DOHH2 (cell line): Measurements from ENCODE around the gene GPC5.

Experiments used
- H3F3A ChIP-seq: fragments of 200-600 bp; sonication (generic), shearing (Covaris generic); 2 replicates; pipeline ENCODE4 v1.6.0; 2016; ENCODE audit warnings: antibody characterized with exemption, mild to moderate bottlenecking; ENCODE audit not compliant: control insufficient read depth, insufficient read depth
- H3K27ac ChIP-seq: fragments of 200-600 bp; sonication (generic); 2 replicates; pipeline ENCODE4 v1.5.1; 2014; ENCODE audit warnings: low read depth, mild to moderate bottlenecking, low read length, moderate library complexity
- H3K27me3 ChIP-seq: fragments of 200-600 bp; sonication (generic); 2 replicates; pipeline ENCODE4 v1.6.1; 2014; ENCODE audit warnings: mild to moderate bottlenecking, low read length, mixed read lengths; ENCODE audit not compliant: control insufficient read depth
- H3K36me3 ChIP-seq: fragments of 200-600 bp; sonication (generic); 2 replicates; pipeline ENCODE4 v1.6.1; 2014; ENCODE audit warnings: mild to moderate bottlenecking, low read length, moderate library complexity, mixed read lengths; ENCODE audit not compliant: control insufficient read depth
- H3K4me1 ChIP-seq: fragments of 200-600 bp; sonication (generic); 2 replicates; pipeline ENCODE4 v1.6.1; 2014; ENCODE audit warnings: mild to moderate bottlenecking, low read length, mixed read lengths; ENCODE audit not compliant: control insufficient read depth
- H3K4me2 ChIP-seq: fragments of 200-600 bp; sonication (generic); 2 replicates; pipeline ENCODE4 v1.6.0; 2014; ENCODE audit warnings: mild to moderate bottlenecking, low read length, moderate library complexity
- H3K4me3 ChIP-seq: fragments of 200-600 bp; sonication (generic); 2 replicates; pipeline ENCODE4 v1.5.1; 2014; ENCODE audit warnings: mild to moderate bottlenecking, low read length, mixed read lengths
- H3K79me2 ChIP-seq: fragments of 200-600 bp; sonication (generic); 2 replicates; pipeline ENCODE4 v1.6.1; 2014; ENCODE audit warnings: mild to moderate bottlenecking, low read length, mixed read lengths; ENCODE audit not compliant: control insufficient read depth
- H3K9me2 ChIP-seq: fragments of 200-600 bp; sonication (generic); replicated peaks from 2 replicates; pipeline ENCODE4 v1.6.1; 2014; ENCODE audit warnings: mild to moderate bottlenecking, low read length, mixed read lengths; ENCODE audit not compliant: control insufficient read depth
- H3K9me3 ChIP-seq: fragments of 200-600 bp; sonication (generic); 2 replicates; pipeline ENCODE4 v1.6.1; 2014; ENCODE audit warnings: antibody characterized with exemption, low read length, mixed read lengths; ENCODE audit not compliant: control insufficient read depth, insufficient read depth
- H4K20me1 ChIP-seq: fragments of 200-600 bp; sonication (generic); 2 replicates; pipeline ENCODE4 v1.6.0; 2014; ENCODE audit warnings: low read depth, mild to moderate bottlenecking, antibody characterized with exemption, low read length, moderate library complexity; ENCODE audit not compliant: control insufficient read depth, insufficient read depth
- CTCF ChIP-seq: fragments of 200-600 bp; sonication (generic); IDR thresholded peaks from one replicate; pipeline ENCODE4 v1.5.1; 2014; ENCODE audit warnings: antibody characterized with exemption, mild to moderate bottlenecking, low read depth, low read length; ENCODE audit not compliant: poor library complexity, severe bottlenecking
- EZH2phosphoT487 ChIP-seq: fragments of 200-600 bp; sonication (generic); IDR thresholded peaks from 2 replicates; pipeline ENCODE4 v1.6.1; 2017; ENCODE audit warnings: borderline replicate concordance, mild to moderate bottlenecking, antibody characterized with exemption, low read length, moderate library complexity, mixed read lengths

The GPC5 gene

GRCh38 chr13:91986761-91987483 lies 588.5 kb downstream of the GPC5 start:
- Histone ChIP-seq H3K4me2 (no peak overlapping the region), H3K27ac (no peak overlapping the region), H3K4me1 (no peaks in the 10 kb centered on the region), H3K27me3 (no peaks in the 10 kb centered on the region), H3K79me2 (no peaks in the 10 kb centered on the region), H3K9me2 (no peaks in the 10 kb centered on the region), H3K9me3 (no peaks in the 10 kb centered on the region), H3K36me3 (no peaks in the 10 kb centered on the region), H4K20me1 (no peaks in the 10 kb centered on the region), H3K4me3 (no peak overlapping the region), H3F3A (no peaks in the 10 kb centered on the region)
- TF ChIP-seq EZH2phosphoT487 (no peak), CTCF (no peak)

GRCh38 chr13:91988331-91988730 lies 589.9 kb downstream of the GPC5 start:
- H3K4me3 ChIP-seq: no peak overlapping the region
- H3K27ac ChIP-seq: no peak overlapping the region
- H3K27me3 ChIP-seq: no peaks in the 10 kb centered on the region
- no peaks in the 10 kb centered on the region for H3K9me3 ChIP-seq
- H3K4me1 ChIP-seq: no peaks in the 10 kb centered on the region
- H3F3A ChIP-seq: no peaks in the 10 kb centered on the region
- no peaks in the 10 kb centered on the region for H4K20me1 ChIP-seq
- no peak overlapping the region for H3K4me2 ChIP-seq
- no peaks in the 10 kb centered on the region for H3K79me2 ChIP-seq
- H3K9me2 ChIP-seq: no peaks in the 10 kb centered on the region
- TF ChIP-seq CTCF (no peak), EZH2phosphoT487 (no peak)
- no peaks in the 10 kb centered on the region for H3K36me3 ChIP-seq

GRCh38 chr13:92012787-92013186 lies 614.4 kb downstream of the GPC5 start:
- TF ChIP-seq CTCF: no peak
- TF ChIP-seq EZH2phosphoT487: no peak
- no peaks in the 10 kb centered on the region for H3K36me3 ChIP-seq
- no peak overlapping the region for H3K4me2 ChIP-seq

More at GRCh38 chr13:92012787-92013186, 614.4 kb downstream of the GPC5 start:
- H3F3A ChIP-seq: no peaks in the 10 kb centered on the region
- H3K9me3 ChIP-seq: no peaks in the 10 kb centered on the region
- H3K4me3 ChIP-seq: no peak overlapping the region
- H3K27me3 ChIP-seq: no peaks in the 10 kb centered on the region
- no peaks in the 10 kb centered on the region for H3K4me1 ChIP-seq
- H4K20me1 ChIP-seq: no peaks in the 10 kb centered on the region
- no peak overlapping the region for H3K27ac ChIP-seq
- H3K79me2 ChIP-seq: no peaks in the 10 kb centered on the region
- H3K9me2 ChIP-seq: no peaks in the 10 kb centered on the region
